HepG2 (cell line): ENCODE results near the gene MAST1. TPM values are rescaled to one million over a fixed set of nuclear protein-coding genes. Genes with fewer than 3 reads are reported as not detected.

ENCODE experiments used
- FOXK1 ChIP-seq: sonication (generic); formaldehyde crosslinking; IDR thresholded peaks from 2 replicates; pipeline ENCODE4 v1.4.0; 2020; ENCODE audit warnings: low read depth, missing genetic modification reagents, borderline replicate concordance
- FOXO1 ChIP-seq: sonication (generic); formaldehyde crosslinking; IDR thresholded peaks from 2 replicates; pipeline ENCODE4 v1.4.0; 2020; ENCODE audit warnings: missing genetic modification reagents
- HOXA7 ChIP-seq: sonication (generic); formaldehyde crosslinking; IDR thresholded peaks from 2 replicates; pipeline ENCODE4 v1.8.1; 2022; ENCODE audit warnings: mild to moderate bottlenecking, missing genetic modification reagents, moderate library complexity
- MTA1 ChIP-seq: sonication (generic); formaldehyde crosslinking; IDR thresholded peaks from 2 replicates; pipeline ENCODE4 v1.4.0; 2020; ENCODE audit warnings: missing genetic modification reagents, mild to moderate bottlenecking, borderline replicate concordance
- RARA ChIP-seq: IDR thresholded peaks from 2 replicates; pipeline ENCODE4 v1.6.1; 2016; ENCODE audit warnings: missing genetic modification reagents, missing compliant biosample characterization
- SP4 ChIP-seq: sonication (generic); formaldehyde crosslinking; IDR thresholded peaks from 2 replicates; pipeline ENCODE4 v1.8.1; 2023; ENCODE audit warnings: mild to moderate bottlenecking, missing genetic modification reagents
- SRF ChIP-seq: IDR thresholded peaks from 2 replicates; pipeline ENCODE4 v1.6.1; 2011; ENCODE audit warnings: mild to moderate bottlenecking, low read depth, low read length, moderate library complexity
- SRSF4 ChIP-seq: fragments of 200-400 bp; formaldehyde crosslinking; IDR thresholded peaks from one replicate; pipeline ENCODE4 v1.6.1; 2018; ENCODE audit warnings: mild to moderate bottlenecking, low read depth, low read length, moderate library complexity; ENCODE audit not compliant: poor library complexity, severe bottlenecking
- SYNCRIP ChIP-seq: fragments of 200-400 bp; formaldehyde crosslinking; IDR thresholded peaks from 2 replicates; pipeline ENCODE4 v1.6.1; 2018; ENCODE audit warnings: mild to moderate bottlenecking, low read depth, low read length; ENCODE audit not compliant: insufficient read depth
- ZKSCAN5 ChIP-seq: sonication (generic); formaldehyde crosslinking; IDR thresholded peaks from 2 replicates; pipeline ENCODE4 v1.5.1; 2020; ENCODE audit warnings: mild to moderate bottlenecking, missing genetic modification reagents
- ZNF296 ChIP-seq: sonication (generic); formaldehyde crosslinking; conservative IDR thresholded peaks from 2 replicates; pipeline ENCODE4 v1.5.0; 2020; ENCODE audit warnings: mild to moderate bottlenecking, missing genetic modification reagents
- ZNF350 ChIP-seq: sonication (generic); formaldehyde crosslinking; IDR thresholded peaks from 2 replicates; pipeline ENCODE4 v1.4.0; 2020; ENCODE audit warnings: mild to moderate bottlenecking, low read depth, missing genetic modification reagents, borderline replicate concordance
- ZNF768 ChIP-seq: sonication (generic); formaldehyde crosslinking; IDR thresholded peaks from 2 replicates; pipeline ENCODE4 v1.4.0; 2020; ENCODE audit warnings: missing genetic modification reagents
- polyA plus RNA-seq, 8 experiments: library from polyadenylated mRNA; depleted of rRNA in 3 of 8; stranded (reverse) in 7 of 8; unstranded in 1 of 8; fragments of >200 nt; fragmentation: Illumina TruSeq in 4 of 8; extraction: Trizol in 4 of 8; gene quantifications; 2 replicates each; pipeline versions ENCODE4 v1.2.1 to v1.2.3, GENCODE V29; 2011 to 2016; ENCODE audit warnings: low read depth in 4 of 8, missing spikeins in 1 of 8, mixed read lengths in 1 of 8; ENCODE audit not compliant: insufficient read depth in 1 of 8
- total RNA-seq, 5 experiments: library from RNA; depleted of rRNA; stranded (reverse); fragments of >200 nt; fragmentation: Illumina TruSeq; extraction: Trizol; gene quantifications; 2 replicates each; pipeline ENCODE4 v1.2.3, GENCODE V29; 2016; ENCODE audit warnings: low read depth in 1 of 5
- TF ChIP-seq, protein P1 (sequence below): sonication (generic); formaldehyde crosslinking; IDR thresholded peaks from 2 replicates; pipeline ENCODE4 v1.5.0; 2020; ENCODE audit warnings: mild to moderate bottlenecking, missing genetic modification reagents, borderline replicate concordance
- TF ChIP-seq, protein P2 (sequence below): sonication (generic); formaldehyde crosslinking; IDR thresholded peaks from 2 replicates; pipeline ENCODE4 v1.4.0; 2020; ENCODE audit warnings: missing genetic modification reagents
- TF ChIP-seq, protein P3 (sequence below): sonication (generic); formaldehyde crosslinking; IDR thresholded peaks from 2 replicates; pipeline ENCODE4 v1.4.0; 2020; ENCODE audit warnings: missing genetic modification reagents
- TF ChIP-seq, protein P4 (sequence below): fragments of 450-650 bp; IDR thresholded peaks from 2 replicates; pipeline ENCODE4 v1.6.1; 2017; ENCODE audit warnings: mild to moderate bottlenecking

Gene MAST1
- total and polyA plus RNA-seq, 2 of the 13 experiments (the other 11 are each of a cell fraction or from before 2014, with no cell fraction given), result 0.73 to 4.7 TPM

DNA sequence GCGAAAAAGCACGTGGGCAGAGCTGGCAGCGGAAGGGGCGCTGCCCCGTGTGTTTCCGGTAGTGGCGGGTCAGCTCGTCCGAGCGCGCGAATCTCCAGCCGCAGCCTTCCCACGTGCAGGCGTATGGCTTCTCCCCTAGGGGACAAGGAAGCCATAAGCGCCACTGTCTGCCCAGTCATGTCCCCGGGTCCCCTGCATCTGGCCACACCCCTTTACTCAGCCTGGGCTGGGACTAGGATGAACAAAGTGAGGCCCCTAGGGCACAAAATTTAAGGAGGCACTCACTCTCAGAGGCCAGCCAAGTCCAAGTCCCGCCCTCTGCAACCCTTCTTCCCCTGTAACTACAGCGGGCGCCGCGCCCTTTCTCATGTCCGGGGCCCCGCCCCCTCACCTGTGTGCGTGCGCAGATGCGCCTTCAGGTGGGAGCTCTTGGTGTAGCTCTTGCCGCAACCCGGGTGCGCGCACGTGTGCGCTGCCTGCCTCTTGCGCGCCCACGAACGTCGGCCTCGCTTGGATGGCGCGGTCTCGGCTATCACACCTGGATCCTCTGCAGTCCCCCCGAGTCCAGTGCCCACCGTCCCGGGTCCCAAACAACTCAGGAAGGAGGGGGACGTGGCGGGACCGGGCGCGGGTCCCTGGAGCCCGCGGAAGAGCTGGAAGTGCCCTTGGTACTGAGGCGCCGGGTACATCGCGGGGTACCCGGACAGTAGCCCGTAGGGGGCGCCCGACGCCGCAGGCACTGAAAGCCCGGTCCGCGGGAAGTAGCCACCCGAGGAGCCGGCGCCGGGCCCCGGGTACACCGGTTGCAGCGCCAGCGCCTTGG, 46.8 kb downstream of the MAST1 start (continued):
- TF ChIP-seq SRSF4 (no peak), SRF (no peak), RARA (no peak), HOXA7 (no peak), ZNF350 (CRISPR knock-in tag) (no peak), MTA1 (CRISPR knock-in tag) (peak; percentile 24; the same call in 1 of the 2 replicates), SP4 (CRISPR knock-in tag) (peak; percentile 34; the same call in 1 of the 2 replicates), ZNF296 (CRISPR knock-in tag) (no peak), ZNF768 (CRISPR knock-in tag) (no peak), FOXK1 (no peak), SYNCRIP (no peak), FOXO1 (CRISPR knock-in tag) (no peak), ZKSCAN5 (CRISPR knock-in tag) (no peak)
- TF ChIP-seq, protein P1, sequence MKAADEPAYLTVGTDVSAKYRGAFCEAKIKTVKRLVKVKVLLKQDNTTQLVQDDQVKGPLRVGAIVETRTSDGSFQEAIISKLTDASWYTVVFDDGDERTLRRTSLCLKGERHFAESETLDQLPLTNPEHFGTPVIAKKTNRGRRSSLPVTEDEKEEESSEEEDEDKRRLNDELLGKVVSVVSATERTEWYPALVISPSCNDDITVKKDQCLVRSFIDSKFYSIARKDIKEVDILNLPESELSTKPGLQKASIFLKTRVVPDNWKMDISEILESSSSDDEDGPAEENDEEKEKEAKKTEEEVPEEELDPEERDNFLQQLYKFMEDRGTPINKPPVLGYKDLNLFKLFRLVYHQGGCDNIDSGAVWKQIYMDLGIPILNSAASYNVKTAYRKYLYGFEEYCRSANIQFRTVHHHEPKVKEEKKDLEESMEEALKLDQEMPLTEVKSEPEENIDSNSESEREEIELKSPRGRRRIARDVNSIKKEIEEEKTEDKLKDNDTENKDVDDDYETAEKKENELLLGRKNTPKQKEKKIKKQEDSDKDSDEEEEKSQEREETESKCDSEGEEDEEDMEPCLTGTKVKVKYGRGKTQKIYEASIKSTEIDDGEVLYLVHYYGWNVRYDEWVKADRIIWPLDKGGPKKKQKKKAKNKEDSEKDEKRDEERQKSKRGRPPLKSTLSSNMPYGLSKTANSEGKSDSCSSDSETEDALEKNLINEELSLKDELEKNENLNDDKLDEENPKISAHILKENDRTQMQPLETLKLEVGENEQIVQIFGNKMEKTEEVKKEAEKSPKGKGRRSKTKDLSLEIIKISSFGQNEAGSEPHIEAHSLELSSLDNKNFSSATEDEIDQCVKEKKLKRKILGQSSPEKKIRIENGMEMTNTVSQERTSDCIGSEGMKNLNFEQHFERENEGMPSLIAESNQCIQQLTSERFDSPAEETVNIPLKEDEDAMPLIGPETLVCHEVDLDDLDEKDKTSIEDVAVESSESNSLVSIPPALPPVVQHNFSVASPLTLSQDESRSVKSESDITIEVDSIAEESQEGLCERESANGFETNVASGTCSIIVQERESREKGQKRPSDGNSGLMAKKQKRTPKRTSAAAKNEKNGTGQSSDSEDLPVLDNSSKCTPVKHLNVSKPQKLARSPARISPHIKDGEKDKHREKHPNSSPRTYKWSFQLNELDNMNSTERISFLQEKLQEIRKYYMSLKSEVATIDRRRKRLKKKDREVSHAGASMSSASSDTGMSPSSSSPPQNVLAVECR (CRISPR knock-in tag), result peak; percentile 69; the same call in 1 of the 2 replicates
- TF ChIP-seq, protein P2, sequence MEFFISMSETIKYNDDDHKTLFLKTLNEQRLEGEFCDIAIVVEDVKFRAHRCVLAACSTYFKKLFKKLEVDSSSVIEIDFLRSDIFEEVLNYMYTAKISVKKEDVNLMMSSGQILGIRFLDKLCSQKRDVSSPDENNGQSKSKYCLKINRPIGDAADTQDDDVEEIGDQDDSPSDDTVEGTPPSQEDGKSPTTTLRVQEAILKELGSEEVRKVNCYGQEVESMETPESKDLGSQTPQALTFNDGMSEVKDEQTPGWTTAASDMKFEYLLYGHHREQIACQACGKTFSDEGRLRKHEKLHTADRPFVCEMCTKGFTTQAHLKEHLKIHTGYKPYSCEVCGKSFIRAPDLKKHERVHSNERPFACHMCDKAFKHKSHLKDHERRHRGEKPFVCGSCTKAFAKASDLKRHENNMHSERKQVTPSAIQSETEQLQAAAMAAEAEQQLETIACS, result peak; percentile 85
- TF ChIP-seq, protein P3, sequence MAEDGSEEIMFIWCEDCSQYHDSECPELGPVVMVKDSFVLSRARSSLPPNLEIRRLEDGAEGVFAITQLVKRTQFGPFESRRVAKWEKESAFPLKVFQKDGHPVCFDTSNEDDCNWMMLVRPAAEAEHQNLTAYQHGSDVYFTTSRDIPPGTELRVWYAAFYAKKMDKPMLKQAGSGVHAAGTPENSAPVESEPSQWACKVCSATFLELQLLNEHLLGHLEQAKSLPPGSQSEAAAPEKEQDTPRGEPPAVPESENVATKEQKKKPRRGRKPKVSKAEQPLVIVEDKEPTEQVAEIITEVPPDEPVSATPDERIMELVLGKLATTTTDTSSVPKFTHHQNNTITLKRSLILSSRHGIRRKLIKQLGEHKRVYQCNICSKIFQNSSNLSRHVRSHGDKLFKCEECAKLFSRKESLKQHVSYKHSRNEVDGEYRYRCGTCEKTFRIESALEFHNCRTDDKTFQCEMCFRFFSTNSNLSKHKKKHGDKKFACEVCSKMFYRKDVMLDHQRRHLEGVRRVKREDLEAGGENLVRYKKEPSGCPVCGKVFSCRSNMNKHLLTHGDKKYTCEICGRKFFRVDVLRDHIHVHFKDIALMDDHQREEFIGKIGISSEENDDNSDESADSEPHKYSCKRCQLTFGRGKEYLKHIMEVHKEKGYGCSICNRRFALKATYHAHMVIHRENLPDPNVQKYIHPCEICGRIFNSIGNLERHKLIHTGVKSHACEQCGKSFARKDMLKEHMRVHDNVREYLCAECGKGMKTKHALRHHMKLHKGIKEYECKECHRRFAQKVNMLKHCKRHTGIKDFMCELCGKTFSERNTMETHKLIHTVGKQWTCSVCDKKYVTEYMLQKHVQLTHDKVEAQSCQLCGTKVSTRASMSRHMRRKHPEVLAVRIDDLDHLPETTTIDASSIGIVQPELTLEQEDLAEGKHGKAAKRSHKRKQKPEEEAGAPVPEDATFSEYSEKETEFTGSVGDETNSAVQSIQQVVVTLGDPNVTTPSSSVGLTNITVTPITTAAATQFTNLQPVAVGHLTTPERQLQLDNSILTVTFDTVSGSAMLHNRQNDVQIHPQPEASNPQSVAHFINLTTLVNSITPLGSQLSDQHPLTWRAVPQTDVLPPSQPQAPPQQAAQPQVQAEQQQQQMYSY, result no peak
- TF ChIP-seq, protein P4, sequence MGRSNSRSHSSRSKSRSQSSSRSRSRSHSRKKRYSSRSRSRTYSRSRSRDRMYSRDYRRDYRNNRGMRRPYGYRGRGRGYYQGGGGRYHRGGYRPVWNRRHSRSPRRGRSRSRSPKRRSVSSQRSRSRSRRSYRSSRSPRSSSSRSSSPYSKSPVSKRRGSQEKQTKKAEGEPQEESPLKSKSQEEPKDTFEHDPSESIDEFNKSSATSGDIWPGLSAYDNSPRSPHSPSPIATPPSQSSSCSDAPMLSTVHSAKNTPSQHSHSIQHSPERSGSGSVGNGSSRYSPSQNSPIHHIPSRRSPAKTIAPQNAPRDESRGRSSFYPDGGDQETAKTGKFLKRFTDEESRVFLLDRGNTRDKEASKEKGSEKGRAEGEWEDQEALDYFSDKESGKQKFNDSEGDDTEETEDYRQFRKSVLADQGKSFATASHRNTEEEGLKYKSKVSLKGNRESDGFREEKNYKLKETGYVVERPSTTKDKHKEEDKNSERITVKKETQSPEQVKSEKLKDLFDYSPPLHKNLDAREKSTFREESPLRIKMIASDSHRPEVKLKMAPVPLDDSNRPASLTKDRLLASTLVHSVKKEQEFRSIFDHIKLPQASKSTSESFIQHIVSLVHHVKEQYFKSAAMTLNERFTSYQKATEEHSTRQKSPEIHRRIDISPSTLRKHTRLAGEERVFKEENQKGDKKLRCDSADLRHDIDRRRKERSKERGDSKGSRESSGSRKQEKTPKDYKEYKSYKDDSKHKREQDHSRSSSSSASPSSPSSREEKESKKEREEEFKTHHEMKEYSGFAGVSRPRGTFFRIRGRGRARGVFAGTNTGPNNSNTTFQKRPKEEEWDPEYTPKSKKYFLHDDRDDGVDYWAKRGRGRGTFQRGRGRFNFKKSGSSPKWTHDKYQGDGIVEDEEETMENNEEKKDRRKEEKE, result no peak
